ENCODE data around the gene IGF2R. TPM values are rescaled to one million over a fixed set of nuclear protein-coding genes. Genes with fewer than 3 reads are reported as not detected.
A peak's percentile ranks its signal among the peaks of the same experiment; 100 is the strongest.

Gene IGF2R
- total and polyA plus RNA-seq, 8 donors = 11.0 to 54.0 (median 34.7) TPM

DNA sequence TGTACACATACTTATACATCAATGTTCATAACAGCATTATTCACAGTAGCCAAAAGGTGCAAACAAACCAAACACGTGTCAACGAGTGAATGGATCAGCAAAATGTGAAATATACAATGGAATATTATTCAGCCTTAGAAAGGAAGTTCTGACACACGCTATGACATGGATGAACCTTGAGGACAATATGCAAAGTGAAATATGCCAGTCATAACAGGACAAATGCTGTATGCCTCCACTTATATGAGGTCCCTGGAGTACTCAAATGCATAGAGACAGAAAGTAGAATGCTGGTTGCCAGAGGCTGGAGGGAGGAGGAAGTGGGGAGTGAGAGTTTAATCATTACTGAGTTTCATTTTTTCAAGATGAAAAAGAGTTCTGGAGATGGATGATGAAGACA is 37.8 kb upstream of the IGF2R start:
- ATAC-seq (no peak), FAIRE-seq (no peak), DNase-seq (no peak)
- H3K27me3 ChIP-seq = no peaks in the 10 kb centered on the region
- intact Hi-C loops (cut with DNase I) = no loop called here
- no peak overlapping the region for H3K27ac ChIP-seq
- peaks cover 0 to 18% (median 0%) of the 10 kb centered on the region in 3 donors for H3K4me1 ChIP-seq
- no peaks in the 10 kb centered on the region for H3K9me3 ChIP-seq
- no peaks in the 10 kb centered on the region for H3K36me3 ChIP-seq
- TF ChIP-seq, protein P1, sequence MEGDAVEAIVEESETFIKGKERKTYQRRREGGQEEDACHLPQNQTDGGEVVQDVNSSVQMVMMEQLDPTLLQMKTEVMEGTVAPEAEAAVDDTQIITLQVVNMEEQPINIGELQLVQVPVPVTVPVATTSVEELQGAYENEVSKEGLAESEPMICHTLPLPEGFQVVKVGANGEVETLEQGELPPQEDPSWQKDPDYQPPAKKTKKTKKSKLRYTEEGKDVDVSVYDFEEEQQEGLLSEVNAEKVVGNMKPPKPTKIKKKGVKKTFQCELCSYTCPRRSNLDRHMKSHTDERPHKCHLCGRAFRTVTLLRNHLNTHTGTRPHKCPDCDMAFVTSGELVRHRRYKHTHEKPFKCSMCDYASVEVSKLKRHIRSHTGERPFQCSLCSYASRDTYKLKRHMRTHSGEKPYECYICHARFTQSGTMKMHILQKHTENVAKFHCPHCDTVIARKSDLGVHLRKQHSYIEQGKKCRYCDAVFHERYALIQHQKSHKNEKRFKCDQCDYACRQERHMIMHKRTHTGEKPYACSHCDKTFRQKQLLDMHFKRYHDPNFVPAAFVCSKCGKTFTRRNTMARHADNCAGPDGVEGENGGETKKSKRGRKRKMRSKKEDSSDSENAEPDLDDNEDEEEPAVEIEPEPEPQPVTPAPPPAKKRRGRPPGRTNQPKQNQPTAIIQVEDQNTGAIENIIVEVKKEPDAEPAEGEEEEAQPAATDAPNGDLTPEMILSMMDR (IDR thresholded peaks at IDR 0.05) = no peak
- 81 to 87% methylated on average over 3 of the region's 3 CpGs for WGBS, 2 donors
- H3K4me3 ChIP-seq = no peak overlapping the region

DNA sequence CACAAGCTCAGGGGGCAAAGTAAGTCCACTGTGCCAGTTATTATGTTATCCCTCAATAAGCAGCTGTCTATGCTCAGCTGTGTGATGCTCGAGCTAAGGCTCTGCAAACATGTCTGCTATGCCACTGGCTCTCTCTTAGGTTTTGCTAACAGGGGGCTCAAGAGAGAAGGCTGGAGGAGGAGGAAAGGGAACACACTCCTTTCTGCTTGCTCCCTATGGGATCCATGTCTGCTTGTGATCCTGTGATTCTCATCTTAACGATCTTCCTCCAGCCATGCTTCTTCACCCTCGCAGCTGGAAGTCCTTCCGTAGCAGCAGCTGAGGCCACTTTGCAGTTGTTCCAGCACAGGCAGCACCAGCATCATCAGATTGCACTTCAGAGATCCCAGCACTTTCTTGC is 37.0 kb upstream of the IGF2R start:
- Histone ChIP-seq H3K9me3 (no peaks in the 10 kb centered on the region), H3K27ac (no peak overlapping the region), H3K4me1 (peaks cover 0 to 18% (median 0%) of the 10 kb centered on the region in 3 donors), H3K36me3 (no peaks in the 10 kb centered on the region), H3K27me3 (no peaks in the 10 kb centered on the region), H3K4me3 (no peak overlapping the region)
- TF ChIP-seq, protein P1 (IDR thresholded peaks at IDR 0.05) = no peak
- WGBS, 2 donors = 82 to 86% methylated on average over 4 of the region's 4 CpGs
- ATAC-seq (no peak), DNase-seq (no peak), FAIRE-seq (no peak)
- intact Hi-C loops (cut with DNase I) = no loop called here

DNA sequence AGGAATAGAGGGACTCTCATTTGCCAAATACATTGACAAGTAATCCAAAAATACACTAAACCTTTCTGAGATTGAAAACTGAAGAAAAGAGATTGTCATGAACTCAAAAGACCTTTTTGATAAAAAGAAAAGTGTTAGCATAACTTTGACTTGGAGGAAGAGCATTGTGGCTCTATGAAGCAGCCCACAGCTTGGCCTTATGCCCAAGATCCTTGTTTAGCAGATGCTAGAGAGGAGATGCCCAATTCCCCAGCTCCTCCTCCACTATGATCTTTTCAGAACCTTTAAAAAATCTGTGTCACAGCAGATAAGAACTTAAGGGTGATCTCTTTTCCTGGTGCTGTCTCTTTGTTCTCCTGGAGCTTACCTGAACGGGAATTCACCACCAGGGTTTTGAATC is 35.8 kb upstream of the IGF2R start:
- Histone ChIP-seq H3K27me3 (no peaks in the 10 kb centered on the region), H3K4me3 (no peak overlapping the region), H3K9me3 (no peaks in the 10 kb centered on the region), H3K36me3 (no peaks in the 10 kb centered on the region), H3K27ac (no peak overlapping the region), H3K4me1 (peaks cover 0 to 18% (median 0%) of the 10 kb centered on the region in 3 donors)
- DNase-seq (no peak), ATAC-seq (no peak), FAIRE-seq (no peak)
- intact Hi-C loops (cut with DNase I) = no loop called here
- TF ChIP-seq, protein P1 (IDR thresholded peaks at IDR 0.05) = no peak
- 94 to 100% methylated on average over 1 of the region's 1 CpG for WGBS, 2 donors

DNA sequence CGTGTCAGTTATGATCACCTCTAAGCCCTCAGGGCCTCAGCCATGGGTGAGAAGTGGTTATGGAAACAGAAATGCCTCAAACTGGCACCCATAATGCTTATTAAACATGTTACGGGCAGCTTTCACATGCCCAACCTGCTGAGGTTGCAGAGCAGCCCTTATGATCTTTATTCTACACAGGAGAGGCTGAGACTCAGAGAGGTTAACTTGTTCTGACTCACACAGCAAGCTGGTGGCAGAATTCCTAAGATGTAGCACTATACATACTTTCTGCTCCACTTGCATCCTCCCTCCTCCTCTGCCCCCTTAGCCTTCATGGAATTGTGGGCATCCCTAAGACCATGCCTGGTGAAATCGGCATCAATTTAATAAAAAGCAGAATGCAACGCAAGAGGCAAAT is 34.7 kb upstream of the IGF2R start:
- FAIRE-seq (no peak), ATAC-seq (no peak), DNase-seq (no peak)
- Histone ChIP-seq H3K4me1 (peaks cover under 1 to 20% (median 3%) of the 10 kb centered on the region in 3 donors), H3K27me3 (no peaks in the 10 kb centered on the region), H3K36me3 (no peaks in the 10 kb centered on the region), H3K9me3 (no peaks in the 10 kb centered on the region), H3K27ac (no peak overlapping the region), H3K4me3 (no peak overlapping the region)
- intact Hi-C loops (cut with DNase I) = no loop called here
- TF ChIP-seq, protein P1 (IDR thresholded peaks at IDR 0.05) = no peak
- WGBS, 2 donors = 92 to 94% methylated on average over 4 of the region's 4 CpGs

DNA sequence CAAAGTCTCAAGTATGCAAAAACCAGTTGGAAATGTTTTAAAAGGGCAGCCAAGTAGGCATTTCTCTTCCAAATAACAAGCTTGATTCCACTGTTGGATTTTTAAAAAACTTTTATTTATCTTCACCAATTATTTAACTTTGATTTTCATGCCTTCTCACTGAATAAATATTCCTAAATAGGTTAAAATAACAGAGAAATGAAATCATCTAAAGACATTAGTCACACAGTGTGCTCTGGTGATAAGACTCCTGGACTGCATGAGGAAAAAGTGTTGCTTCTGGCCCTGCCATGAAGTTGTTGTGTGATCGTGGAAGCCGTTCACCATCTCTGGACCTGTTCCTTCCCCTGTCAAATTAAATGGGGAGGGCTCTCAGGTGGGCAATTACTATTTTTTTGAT is 33.8 kb upstream of the IGF2R start:
- H3K27ac ChIP-seq = no peak overlapping the region
- no peak for DNase-seq
- H3K36me3 ChIP-seq = no peaks in the 10 kb centered on the region
- H3K4me1 ChIP-seq = peaks cover 9 to 21% (median 10%) of the 10 kb centered on the region in 3 donors
- TF ChIP-seq, protein P1 (IDR thresholded peaks at IDR 0.05) = no peak
- 31 to 50% methylated on average over 2 of the region's 2 CpGs for WGBS, 2 donors
- intact Hi-C loops (cut with DNase I) = no loop called here
- no peaks in the 10 kb centered on the region for H3K27me3 ChIP-seq
- FAIRE-seq = no peak
- H3K4me3 ChIP-seq = no peak overlapping the region
- peak; percentile 55 to 65 (median 56) for ATAC-seq
- H3K9me3 ChIP-seq = no peaks in the 10 kb centered on the region
